ENCODE results near the gene LEPROT. TPM values are rescaled to one million over a fixed set of nuclear protein-coding genes. Genes with fewer than 3 reads are reported as not detected.
"Not testable (repeated sequence)": the region's sequence is repeated elsewhere in the genome, so short reads cannot be mapped to it uniquely, and the experiment has no call there.

LEPROT gene, protein sequence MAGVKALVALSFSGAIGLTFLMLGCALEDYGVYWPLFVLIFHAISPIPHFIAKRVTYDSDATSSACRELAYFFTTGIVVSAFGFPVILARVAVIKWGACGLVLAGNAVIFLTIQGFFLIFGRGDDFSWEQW
- total RNA-seq (2014; rRNA removed; shearing (Covaris generic)), result 42.7 and 56.4 TPM in 2 replicates

DNA sequence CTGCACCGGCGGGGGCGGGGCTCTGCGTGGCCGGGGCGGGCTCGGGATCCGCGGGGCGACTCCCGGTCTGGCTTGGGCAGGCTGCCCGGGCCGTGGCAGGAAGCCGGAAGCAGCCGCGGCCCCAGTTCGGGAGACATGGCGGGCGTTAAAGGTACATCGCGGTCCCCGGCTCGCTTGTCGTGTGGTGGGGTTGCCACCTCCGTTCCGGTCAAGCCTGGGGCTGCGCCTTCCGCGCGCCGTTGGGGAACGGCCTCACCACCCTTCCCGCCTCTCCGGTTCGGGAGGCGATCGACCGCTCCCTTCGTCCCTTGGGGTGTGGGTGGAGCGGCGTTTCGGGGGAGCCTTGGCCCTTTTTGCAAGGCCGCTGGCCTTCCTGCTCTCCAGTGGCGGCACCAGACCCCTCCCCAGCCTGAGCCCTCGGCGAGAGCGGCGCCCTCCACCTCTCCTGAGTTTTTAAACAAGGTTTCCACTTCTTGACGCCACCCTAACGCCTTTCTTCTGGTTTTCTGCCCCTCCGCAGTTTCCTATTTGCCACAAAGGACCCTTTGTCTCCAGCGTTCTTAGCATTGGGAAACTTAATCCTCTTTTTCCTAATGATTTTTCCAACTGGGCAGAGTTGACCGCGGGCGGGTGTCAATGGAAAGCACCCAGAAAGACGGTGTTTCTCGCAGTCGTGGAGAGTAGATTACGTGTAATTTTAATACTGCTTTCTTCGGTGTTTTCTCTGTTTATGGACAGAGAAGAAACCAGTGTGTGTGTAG is at the start of gene LEPROT, which contains the start of gene LEPR:
TSS of gene LEPROT (plus strand) at position 79 of the 761 bp plus-strand sequence. CDS start at position 136, 57 bp downstream.
TSS of gene LEPR (plus strand) at position 79 of the 761 bp plus-strand sequence. CDS start 144,898 bp downstream, outside the sequence.
- DNase-seq (ENCODE audit: low read depth), result peak; percentile 59

GRCh38 chr1:65371544-65371943 is 48.9 kb upstream of the LEPROT start:
- DNase-seq (ENCODE audit: low read depth), result no peak

DNA sequence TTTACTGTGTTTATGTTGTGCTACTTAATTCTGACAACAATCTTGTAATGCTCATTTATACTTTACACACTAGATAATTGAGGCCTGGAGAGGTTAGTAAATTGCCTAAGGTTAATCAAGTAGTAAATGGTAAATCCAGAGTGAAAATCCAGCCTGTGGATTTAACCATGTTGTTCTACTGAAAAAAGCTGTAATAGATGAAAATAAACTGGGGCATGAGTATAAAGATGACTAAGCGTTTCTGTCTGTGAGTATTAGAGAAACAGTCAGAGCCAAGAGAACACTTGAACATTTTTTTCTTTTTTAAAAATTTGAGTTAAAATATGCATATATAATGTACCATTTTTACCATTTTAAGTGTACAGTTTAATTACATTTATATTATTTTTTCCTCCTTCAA is 47.9 kb upstream of the LEPROT start:
- DNase-seq (ENCODE audit: low read depth), result no peak

DNA sequence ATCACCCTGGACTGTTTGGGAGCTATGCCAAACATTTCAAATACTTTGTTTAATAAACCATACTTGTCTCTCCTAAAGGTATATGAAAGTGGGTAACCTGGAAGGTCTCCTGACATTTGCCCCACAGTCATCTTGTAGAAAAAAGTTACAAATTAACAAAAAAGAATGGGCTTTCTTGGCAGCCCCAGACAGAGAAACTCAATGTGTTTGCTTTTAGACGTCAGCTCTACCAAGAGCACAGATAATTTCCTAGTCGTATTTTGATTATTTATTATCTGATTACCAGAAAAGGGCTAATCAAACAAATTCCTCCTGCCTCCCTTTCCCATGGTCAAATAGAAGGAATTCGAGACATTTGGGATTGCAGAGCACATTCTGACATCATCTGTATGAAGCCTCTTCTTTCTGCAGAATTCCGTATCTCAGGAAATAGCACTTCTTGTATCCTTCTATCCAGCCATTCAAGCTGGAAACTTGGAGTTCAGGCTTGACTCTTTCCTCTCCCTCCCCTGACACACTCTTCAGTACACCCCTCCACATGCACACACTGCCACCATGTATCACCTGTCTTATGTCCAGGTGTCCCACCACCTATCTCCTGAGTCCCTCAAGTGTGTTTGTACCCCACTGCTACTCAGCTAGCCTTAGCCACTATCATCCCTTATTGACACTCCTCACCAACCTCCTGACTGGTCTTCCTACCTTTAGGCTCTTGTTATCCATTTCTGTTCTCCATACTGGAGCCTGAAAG is 42.8 kb upstream of the LEPROT start:
- DNase-seq (ENCODE audit: low read depth), result no peak

GRCh38 chr1:65378247-65378946 is 42.1 kb upstream of the LEPROT start:
- DNase-seq (ENCODE audit: low read depth), result no peak

- not testable (repeated sequence) for DNase-seq (ENCODE audit: low read depth)
Observed at GRCh38 chr1:65384426-65384825, 36.0 kb upstream of the LEPROT start.

DNA sequence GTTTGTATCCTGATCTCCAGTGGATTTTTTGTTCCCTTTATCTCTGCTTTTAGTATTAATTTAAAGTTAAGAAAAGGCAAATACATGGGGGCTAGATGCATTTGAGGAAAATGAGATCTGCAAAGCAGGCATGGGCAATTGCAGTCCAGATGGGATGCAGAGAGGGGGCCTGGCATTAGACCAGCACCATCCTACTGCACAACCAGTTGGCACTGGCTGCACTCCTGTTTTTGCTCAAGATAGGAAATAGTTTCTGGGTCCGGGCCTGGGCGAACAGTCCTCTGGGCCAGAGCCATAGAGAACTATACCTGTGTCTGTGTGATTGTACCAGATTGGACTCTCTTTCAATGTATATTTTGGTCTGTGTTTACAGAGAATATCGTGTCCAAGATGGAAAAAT is 34.0 kb upstream of the LEPROT start:
- DNase-seq (ENCODE audit: low read depth), result no peak

DNA sequence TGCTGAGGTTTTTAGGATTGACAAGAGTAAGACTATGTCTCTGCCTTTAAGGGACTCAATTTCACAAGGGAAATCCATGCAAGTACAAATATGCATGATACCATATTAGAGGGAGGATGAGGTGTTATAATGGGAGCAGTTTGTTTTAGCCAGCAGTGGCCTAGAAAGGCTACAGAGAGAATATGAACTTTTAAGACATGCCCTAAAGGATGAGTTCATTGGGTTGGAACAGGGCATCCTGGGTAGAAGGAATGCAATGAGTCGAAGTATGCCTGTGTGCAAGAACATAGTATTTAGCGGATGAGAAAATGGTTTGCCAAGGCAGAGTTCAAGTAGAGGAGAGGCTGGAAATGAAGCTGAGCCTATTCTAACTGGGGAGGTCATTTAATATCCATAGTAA is 32.6 kb upstream of the LEPROT start:
- DNase-seq (ENCODE audit: low read depth), result no peak

DNA sequence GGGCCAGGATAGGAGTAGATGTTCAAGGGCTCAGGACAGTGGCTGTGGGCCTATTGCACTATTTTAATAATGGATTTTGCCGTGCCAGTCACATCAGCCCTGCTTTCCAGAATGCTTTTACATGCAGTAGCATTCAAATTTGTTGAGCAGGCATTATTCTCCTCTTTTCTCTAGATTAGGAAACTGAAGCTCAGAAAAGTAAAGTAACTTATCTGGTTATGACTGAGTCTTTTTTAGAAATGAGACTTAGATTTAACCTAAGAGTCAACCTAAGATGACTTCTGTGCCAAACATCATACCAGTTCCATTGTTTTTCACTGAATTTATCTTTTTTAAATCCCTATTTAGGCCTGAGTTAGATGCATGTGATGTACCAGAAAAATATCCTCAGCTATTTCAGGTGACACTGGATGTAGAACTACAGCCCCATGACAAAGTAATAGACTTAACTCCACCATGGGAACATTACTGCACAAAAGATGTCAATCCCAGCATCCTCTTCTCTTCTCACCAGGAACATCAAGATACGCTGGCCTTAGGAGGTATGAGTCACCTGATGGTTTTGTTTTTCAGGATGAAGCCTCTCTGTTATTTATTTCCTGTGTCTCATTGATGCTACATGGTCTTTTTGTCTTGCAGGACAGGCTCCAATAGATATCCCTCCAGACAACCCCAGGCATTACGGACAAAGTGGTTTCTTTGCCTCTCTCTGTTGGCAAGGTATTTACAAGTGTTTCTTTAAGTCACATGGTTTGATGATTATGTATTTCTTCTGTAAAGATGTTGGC is 31.4 kb upstream of the LEPROT start:
- DNase-seq (ENCODE audit: low read depth), result peak; percentile 33

GRCh38 chr1:65392497-65392896 is 28.0 kb upstream of the LEPROT start:
- DNase-seq (ENCODE audit: low read depth), result no peak

DNA sequence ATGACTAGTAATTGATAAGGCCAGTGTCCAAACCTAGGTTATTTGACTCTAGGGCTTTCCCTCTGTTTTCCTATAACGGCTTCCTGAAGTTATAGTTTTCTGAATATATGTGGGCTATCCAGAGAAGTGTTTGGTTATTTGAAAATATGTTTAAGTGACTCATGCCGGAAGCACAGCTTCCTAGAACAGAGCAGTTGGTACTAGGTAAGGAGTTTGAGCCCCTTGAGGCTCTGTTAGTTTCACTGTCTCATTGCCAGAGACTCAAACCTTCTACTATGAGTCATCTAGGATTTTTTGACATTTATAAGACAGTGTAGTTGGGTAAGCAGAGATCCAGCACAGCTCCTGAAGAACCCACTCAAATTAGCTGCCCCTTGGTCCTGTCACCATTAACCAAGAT is 27.1 kb upstream of the LEPROT start:
- DNase-seq (ENCODE audit: low read depth), result peak; percentile 84

- no peak for DNase-seq (ENCODE audit: low read depth)
Observed at GRCh38 chr1:65393928-65394327, 26.5 kb upstream of the LEPROT start.

GRCh38 chr1:65395887-65396612 is 24.4 kb upstream of the LEPROT start:
- peak; percentile 71 for DNase-seq (ENCODE audit: low read depth)

- no peak for DNase-seq (ENCODE audit: low read depth)
Observed at GRCh38 chr1:65398083-65398482, 22.4 kb upstream of the LEPROT start.

GRCh38 chr1:65399003-65399402 is 21.5 kb upstream of the LEPROT start:
- no peak for DNase-seq (ENCODE audit: low read depth)

DNA sequence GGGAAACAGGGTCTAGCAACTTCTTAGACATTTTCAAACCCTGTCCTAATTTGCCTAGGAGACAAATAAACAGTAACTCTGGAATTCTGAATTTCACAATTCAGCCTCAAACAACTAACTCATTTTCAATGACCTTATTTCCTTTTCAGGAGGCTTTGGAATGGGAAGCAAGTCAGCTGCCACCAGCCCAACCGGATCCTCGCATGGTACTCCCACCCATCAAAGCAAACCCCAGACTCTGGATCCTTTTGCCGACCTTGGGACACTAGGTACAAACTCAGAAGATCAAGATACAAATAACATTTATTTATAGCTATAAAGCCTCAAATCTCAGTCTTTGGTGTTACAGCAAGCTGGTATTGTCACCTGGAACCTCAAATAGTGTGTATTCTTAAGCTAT is 18.9 kb upstream of the LEPROT start:
- no peak for DNase-seq (ENCODE audit: low read depth)

DNA sequence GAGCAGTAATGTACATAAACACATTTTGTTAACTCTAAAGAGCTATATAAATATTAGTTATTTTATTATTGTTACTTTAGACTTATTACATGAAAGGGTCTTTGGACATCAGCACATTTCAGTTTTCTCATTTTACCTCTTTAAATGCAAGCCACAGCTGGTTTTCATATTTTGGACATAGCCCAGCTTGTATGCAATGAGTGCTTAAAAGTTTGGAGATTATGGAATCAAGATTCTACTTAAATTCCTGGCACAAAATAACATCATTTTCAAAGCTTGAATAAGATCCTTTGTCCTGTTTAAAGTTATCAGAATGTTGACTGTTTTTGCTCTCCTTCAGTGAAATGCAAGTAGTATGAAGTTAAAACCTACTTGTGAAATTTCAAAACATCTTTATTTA is 15.5 kb upstream of the LEPROT start:
- DNase-seq (ENCODE audit: low read depth), result no peak

- no peak for DNase-seq (ENCODE audit: low read depth)
Observed at GRCh38 chr1:65407877-65408276, 12.6 kb upstream of the LEPROT start.

DNA sequence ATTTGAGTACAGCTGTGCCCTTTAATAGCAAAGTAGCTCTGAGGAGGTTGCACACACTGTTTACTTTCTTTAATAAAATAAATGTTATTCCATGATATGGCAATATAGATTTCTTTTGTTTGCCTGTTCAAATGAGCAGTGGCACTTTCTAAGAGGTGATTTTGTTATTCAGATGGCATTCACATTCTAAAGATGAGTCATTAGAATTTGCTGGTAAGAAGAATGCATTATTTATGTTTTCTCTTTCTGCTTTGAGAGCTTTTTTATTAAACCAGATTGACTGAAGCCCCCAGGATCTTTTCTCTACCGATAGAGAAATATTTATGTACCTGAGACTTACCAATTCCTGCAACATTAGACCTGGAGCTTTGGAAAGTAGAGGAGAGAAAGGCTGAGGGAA is 11.2 kb upstream of the LEPROT start:
- no peak for DNase-seq (ENCODE audit: low read depth)

DNA sequence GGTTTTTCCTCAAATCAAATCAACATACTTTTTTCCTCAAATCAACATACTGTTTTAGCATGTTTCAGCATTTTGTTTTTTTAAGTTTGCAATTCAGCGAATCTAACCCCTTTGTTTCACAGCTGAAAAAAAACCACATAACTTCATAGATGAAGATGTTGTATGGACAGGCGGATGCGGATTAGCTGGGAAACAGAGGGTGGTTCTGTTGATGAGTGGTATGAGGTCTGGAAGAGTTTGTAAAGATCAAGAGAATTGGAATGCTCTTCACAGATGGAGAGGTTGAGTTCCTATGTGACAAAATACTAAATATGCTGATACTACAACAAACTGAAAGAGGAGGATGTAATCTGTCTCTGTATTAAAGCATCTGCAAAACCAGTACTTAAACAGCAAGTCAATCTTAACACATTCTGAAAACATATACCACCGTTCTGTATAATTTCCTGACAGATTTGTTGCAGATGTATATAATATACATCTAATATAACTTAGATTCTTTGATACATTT is 10.6 kb upstream of the LEPROT start:
- no peak for DNase-seq (ENCODE audit: low read depth)
